HG03066 (cell line): ENCODE data around the gene MRPL55.
A peak's percentile ranks its signal among the peaks of the same experiment; 100 is the strongest.

ENCODE experiments used
- ATAC-seq: cut with Tn5 transposase; IDR thresholded peaks from one replicate; pipeline ENCODE4 v1.9.1; 2021; ENCODE audit warnings: low read depth; ENCODE audit not compliant: unreplicated experiment

The MRPL55 gene

DNA sequence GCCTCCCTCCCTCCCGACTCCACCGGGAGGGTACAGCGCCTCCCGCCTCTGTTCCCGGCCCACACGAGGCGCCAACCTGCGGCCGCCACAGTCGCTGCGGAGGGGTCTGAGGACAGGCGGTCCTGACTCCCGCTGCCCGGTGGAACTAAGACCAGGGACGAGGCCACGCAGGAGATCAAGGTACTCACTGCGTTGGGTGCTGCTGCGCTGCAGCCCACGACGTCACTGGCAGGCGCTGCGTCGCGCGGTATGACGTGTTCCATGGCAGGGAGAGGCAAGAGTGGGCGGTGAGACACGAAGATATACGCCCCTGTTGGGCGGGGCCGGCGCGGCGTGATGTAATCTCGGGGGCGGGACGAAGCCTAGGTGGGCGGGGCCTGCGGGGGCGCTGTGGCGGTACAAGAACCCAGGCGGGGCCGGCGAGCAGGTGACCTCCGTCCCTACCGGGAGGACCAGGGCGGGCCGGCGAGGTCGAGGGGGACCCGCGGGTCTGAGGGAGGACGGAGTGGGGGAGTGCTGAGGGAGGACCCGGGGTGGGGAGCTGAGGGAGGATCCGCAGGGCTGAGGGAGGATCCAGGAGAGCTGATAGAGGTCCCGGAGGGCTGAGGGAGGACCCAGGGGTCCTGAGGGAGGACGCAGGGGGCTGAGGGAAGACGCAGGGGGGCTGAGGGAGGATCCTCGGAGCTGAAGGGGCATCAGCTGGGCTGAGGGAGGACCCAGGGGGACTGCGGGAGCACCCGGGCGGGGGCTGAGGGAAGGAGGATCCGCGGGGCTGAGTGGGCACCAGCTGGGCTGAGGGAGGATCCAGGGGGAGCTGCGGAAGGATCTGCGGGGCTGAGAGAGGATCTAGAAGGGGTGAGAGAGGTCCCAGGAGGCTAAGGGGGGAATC, at the start of gene MRPL55:
Gene MRPL55, minus strand, starts transcription at position 227 of the 889 bp plus-strand sequence. CDS start 1,039 bp downstream, outside the sequence.
- ATAC-seq = peak; percentile 90

DNA sequence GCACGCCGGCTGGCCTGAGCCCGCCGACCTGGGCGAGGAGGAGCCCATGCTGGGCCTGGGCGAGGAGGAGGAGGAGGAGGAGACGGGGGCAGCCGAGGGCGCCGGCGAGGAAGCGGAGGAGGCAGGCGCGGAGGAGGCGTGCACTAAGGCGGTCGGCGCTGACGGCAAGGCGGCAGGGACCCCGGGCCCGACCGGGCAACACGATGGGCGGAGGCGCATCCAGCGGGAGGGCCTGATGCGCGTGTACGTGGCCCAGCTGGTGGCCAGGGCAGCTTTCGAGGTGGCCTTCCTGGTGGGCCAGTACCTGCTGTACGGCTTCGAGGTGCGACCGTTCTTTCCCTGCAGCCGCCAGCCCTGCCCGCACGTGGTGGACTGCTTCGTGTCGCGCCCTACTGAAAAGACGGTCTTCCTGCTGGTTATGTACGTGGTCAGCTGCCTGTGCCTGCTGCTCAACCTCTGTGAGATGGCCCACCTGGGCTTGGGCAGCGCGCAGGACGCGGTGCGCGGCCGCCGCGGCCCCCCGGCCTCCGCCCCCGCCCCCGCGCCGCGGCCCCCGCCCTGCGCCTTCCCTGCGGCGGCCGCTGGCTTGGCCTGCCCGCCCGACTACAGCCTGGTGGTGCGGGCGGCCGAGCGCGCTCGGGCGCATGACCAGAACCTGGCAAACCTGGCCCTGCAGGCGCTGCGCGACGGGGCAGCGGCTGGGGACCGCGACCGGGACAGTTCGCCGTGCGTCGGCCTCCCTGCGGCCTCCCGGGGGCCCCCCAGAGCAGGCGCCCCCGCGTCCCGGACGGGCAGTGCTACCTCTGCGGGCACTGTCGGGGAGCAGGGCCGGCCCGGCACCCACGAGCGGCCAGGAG, 49.3 kb upstream of the MRPL55 start:
- no peak for ATAC-seq

DNA sequence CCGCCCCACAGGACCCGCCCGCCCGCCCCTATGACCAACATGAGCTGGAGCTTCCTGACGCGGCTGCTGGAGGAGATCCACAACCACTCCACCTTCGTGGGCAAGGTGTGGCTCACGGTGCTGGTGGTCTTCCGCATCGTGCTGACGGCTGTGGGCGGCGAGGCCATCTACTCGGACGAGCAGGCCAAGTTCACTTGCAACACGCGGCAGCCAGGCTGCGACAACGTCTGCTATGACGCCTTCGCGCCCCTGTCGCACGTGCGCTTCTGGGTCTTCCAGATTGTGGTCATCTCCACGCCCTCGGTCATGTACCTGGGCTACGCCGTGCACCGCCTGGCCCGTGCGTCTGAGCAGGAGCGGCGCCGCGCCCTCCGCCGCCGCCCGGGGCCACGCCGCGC, 48.6 kb upstream of the MRPL55 start:
- no peak for ATAC-seq

DNA sequence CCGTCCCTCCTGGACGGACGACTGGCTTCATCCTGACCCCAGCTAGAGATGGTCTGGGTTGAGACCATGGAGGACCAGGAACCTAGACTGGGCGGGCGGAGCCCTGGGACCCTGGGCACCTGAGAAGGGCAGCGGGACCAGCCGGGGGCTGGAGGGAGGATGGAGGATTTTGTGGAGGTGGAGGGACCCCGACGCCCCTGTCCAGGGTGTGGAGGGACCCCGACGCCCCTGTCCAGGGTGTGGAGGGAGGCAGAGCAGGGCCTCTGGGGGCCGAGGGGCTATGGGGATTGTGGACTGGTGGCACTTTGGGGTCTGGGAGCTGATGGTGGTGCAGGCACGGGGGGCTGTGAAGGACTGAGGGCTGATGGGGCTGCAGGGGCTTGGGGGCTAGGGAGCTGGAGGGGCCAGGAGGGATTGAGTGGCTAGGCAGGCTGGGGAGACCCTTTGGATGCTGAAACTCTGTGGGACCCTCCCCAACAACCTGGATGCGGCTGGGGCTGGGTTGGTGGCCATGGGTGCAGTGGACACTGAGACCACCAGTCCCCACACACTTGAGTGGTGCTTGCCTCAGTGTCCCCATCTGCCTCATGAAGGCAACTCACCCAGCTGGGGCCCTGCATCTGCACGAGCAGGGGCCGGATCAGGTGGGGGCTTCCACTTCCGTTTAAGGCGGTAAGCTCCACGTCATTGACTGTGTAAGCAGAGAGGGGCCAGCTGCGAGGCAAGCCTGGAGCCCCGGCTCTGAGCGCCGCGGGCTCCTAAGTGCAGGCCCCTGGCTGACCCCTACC, 48.0 kb upstream of the MRPL55 start:
- ATAC-seq = no peak

DNA sequence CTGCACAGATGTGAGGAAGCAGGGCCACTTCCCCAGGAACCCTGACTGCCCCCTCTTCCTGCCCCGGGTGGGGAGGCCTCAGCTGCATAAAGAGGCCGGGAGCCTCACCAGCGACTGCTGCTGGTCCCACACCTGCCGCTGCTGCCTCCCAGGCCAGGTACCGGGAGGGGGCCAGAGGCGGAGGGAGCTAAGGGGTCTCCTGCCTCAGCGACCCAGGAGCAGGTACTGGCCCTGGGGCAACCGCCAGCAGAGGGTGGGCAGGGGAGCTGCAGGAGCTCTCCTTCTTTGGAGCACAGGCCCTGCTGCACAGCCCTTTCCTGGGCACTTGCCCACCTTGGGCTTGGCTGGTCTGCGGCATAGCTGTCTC, 47.4 kb upstream of the MRPL55 start:
- no peak for ATAC-seq

DNA sequence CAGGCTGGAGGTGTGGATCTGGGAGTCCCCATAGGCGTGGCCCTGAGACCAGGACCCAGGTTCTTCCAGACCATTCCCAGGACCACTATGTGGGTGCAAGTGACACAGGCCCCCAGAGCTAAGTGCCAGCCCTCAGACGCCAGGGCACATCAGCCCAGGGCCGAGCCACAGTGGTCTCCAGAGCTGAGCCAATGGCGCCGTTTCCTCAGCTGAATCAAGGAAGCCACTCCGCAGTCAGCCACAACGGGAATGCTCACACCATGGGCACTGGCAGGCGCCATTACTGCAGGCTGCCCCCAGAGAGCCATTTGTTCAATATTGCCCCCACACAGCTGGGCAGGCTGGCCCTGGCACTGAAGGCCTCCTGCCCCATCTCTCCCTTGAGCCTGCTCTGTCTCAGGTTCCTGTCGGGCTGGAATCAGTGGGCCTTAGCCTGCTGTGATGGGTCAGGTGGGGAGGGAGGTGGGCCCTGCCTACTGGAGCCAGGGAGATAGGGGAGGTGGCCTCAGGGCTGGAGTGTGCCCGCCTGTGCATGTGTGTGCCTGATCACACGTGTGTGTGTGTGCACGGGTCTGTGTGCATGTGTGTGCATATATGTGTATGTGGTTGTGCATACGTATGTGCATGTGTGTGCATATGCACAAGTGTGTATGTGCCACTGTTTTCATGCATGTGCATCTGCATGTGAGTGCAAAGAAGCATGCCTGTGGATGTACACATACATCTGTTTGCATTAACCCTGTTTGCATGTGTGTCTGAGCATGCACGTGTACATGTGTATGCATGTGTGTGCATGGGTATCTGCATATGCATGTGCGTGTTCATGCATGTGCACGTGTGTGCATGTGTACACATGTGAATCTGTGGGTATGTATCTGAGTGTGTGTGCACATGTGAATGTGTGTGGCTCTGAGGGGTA, 46.8 kb upstream of the MRPL55 start:
- ATAC-seq = no peak

DNA sequence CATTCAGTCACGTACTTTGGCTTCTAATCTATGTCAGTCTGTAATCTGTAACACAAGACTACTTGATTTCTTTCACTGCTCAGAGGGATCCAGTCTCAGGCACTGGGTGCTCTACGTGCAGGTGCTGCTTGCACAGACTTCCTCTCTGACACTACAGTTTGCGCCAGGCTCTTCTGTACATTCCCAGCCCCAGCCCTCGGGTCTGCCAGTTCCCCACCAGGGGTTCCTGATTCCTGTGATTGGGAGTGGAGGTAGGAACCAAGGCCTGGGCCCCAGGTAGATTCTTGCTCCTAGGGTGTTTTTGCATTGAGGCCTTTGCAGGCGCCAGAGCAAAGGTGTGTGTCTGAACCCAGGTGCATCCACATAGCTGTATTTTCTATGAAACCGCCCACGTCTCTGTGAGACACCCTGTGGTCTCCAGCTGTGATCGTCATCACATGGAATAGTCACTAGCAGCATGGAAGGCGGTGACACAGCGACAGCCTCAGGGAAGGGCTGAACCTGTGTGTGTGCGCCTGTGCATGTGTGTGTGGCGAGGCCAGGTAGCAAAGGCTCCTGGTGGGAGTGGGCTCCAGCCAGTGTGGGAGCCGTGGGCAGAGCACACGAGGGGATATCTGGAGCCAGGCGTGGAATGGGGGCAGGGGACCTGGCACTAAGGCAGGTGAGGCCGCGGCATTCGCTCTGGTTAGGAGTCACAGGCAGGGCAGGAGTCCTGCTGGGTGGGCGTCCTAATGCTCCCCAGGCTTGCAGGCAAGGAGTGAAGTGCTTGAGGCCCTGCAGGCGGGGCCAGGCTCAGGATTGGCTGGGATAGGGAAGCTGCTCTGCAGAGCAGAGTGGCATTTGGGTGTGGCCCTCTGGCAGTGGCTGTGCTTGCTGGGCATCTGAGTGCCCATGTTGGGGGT, 45.8 kb upstream of the MRPL55 start:
- no peak for ATAC-seq

DNA sequence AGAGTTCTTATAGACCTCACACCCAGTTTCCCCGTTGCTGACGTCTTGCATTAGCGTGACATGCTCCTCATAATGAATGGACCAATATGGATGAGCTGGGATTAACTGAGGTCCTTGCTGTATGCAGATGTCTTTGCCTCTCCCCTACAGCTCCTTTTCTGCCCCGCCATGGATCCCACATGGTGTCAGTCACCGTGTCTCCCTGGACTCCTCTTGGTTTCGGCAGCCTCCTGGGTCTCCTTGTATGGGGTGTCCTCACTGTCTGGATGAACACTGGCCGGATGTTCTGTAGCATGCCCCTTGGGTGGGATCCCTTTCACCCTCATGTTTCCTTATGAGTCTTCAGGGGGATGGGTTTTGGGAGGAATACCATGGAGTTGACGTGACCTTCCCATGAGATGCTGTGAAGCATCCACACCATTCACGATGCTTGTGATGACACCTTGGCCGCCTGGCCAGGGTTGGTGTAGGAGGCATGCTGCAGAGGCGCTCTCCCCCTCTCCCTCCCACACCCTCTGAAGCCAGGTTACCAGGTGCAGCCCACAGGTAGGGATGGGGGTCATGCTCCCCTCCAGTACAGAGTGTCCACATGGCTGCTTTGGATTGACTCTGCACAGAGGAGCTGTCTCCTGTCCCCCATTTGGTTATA, 45.0 kb upstream of the MRPL55 start:
- ATAC-seq = no peak

DNA sequence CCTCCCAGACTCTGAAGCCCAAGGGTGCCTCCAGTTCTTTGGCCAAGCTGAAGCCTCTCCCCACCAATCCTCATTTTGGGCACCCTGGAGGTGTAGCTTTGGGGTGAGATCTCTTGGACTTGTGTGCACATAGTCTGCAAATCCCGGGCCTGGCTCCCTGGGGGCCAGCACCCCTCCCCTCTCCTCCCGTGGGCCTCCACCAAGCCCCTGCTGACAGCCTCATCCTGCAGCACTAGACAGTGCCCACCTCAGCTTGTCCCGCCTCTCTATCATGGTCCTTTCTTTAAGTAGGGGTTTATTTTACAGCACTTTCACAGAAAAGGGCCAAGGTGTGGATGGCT, 43.8 kb upstream of the MRPL55 start:
- no peak for ATAC-seq

DNA sequence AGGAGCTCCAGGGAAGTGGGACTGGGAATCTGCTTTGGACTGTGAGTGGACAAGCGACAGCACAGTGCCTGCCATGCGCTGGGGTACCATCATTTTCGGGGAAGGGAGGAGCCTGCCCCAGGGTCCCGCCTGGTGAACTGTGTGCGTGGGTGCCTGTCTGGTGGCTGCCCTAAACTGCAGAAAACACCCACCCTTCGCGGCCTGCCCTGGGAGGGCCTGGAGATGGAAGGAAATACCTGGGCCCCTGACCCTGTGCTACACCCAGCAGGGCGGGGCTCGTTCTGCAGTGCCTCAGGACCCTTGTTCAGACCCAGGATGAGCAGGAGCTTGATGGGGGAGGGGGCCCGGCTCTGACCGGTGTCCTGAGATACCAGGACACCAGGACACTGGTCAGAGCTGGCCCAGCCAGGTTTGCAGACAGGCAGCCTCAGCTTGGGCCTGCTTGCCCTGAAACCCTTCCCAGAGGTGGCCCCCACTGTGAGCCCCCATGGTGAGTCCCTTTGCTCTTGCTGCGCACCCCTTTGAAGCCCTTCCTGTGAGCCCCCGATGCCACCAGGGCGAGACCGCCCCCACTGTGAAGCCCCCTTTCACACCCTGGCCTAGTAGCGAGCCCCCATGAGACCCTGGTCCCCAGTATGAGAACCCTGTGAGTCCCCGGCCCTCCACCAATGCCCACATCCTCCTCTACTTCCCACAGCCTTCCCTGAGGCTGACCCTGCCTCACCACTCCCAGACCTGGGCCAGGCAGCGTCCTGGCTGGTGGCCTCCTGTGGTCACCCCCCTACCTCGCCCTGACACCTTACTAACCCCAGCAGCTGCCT, 43.2 kb upstream of the MRPL55 start:
- ATAC-seq = no peak

DNA sequence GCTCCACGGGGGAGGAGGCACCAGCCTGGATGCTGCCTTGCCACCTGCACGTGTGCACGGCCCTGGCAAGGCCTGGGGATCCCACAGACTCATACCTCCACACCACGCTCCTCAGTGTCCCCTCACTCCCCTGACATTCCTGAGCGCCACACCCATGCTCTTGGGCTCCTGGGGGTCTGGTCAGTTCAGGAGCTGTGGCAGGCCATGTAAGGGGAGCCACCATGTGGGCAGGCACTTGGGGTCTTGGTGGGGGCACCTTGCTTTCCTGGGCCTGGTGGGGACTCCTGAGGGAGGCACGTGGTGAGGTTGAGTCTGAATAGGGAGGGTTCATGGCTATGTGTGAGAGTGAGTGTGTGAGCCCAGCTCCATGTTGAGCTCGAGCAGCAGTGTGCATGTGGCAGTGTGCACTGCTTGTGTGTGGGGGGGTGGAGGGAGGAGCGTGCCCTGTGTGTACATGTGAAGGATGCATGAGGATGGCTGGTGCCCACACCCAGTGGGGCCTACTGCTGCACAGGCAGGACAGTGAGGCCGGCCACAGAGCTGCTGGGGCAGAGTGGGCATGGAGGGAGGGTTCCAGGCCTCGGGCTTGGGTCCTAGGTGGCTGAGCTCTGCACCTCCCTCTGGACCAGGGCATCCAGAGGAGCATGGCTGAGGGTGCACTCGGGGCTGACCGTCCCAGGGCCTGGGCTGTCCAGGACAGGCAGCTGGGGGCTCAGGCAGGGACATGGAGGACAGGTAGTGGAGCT, 42.3 kb upstream of the MRPL55 start:
- no peak for ATAC-seq

DNA sequence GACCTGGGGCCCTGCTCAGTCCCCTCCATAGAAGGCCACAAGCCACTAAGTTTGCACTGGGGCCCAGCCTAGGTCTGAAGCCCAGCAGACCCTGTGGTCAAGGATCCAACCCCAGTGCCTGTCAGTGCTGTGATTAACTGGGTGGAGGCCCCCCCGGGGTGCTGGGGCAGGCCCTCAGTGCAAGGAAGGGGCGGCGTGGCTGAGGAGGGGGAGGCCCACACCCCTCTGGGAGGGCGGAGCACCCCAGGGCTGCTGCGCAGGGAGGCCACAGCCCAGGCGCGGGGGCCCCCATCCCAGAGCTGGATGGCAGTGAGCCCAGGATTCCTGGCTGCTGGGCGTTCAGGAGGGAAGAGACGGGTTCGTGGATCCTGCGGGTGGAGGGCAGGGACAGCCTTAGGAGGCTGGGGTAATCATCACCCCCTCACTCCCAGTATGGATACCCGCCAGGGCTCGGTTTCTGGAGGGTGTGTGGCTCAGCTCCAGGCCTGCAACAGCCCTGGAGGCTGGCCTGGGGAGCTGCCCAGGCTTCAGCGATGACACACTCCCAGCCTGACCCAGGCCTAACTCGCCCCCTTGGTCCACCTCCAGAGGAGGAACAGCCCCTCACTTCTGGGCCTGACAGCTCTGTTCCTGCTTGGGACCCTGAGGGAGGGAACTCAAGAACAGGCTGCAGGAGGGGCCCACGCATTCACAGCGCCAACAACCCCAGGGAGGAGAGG, 41.5 kb upstream of the MRPL55 start:
- ATAC-seq = no peak

DNA sequence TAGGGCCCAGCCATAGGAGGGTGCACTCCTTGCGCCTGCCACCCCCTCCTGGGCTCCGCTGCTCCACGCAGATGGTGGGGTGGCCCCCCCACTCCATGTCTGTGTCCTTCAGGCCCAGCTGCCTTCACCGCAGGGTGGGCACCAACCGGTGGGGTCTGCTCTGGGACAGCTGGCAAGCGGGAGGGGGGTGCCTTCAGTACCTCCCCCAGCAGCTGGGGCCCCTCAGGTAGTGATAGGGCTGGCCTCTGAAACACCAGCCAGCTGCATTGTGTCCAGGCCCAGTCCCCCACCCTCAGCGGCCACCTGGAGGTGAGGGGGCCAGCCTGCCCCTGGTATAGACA, 41.0 kb upstream of the MRPL55 start:
- ATAC-seq = no peak

DNA sequence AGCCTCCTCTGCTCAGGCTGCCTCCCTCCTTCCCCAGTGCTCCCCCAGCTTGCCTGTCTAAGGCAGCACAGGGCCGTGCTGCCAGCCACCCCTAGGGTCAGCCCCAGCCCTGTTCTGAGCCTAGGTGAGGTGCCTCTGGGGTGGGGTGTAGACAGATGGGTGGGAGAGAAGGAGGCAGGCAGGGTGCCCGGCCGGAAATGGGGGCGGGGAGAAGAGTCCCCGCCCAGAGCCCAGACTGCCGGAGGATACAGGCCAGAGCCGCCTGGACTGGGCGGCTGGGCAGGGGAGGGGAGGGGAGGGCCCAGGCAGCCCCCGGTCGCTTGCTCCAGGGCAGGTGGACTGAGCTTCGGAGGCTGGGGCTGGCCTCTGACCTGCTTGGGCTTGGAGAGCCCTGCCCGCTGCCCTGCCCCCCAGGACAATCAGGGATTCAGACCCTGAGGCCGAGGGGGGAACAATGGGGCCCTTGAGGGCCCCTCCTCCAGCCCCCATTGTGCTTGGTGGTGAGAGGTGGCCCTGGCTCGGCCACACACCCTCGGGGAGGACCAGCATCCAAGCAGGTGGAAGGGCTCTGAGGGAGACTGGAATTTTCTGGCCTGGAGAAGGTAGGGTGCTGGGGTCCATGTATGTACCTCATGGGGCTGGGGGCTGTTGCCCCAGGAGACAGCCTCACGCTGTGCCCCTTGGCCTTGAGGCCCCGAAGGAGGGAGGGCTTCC, 40.5 kb upstream of the MRPL55 start, which contains the start of gene GJC2:
Gene GJC2, plus strand, starts transcription at position 525 of the 714 bp plus-strand sequence. CDS start 7,829 bp downstream, outside the sequence.
- no peak for ATAC-seq

DNA sequence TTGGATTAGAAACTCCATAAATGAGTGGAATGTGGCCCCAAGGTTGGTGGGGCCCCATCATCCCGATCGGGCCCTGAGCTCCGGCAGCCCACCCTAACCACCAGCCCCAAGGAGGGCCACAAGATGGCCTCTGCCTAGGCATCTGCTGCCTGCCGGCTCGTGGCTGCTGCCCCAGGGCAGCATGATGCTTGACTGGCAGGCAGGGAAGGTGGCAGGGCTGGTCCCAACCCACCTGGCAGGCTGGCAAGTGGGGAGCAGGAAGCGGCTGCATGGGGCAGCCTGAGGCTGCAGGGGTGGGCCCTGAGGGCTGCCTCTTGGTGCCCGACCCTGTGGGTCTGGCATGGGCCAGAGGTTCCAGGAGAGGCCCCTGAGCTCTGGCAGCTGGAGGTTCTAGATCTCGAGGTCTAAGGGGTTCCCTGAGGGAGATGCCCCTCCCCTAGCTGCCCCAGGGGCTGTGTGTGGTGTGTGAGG, 39.9 kb upstream of the MRPL55 start:
- no peak for ATAC-seq
